ENCODE results near the gene CCDC91.
"Not testable (repeated sequence)": the region's sequence is repeated elsewhere in the genome, so short reads cannot be mapped to it uniquely, and the experiment has no call there.

DNA sequence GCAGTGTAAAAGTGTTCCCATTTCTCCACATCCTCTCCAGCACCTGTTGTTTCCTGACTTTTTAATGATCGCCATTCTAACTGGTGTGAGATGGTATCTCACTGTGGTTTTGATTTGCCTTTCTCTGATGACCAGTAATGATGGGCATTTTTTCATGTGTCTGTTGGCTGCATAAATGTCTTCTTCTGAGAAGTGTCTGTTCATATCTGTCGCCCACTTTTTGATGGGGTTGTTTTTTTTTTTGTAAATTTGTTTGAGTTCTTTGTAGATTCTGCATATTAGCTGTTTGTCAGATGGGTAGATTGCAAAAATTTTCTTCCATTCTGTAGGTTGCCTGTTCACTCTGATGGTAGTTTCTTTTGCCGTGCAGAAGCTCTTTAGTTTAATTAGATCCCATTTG is 140.0 kb downstream of the CCDC91 start:
- TF ChIP-seq, protein P1, sequence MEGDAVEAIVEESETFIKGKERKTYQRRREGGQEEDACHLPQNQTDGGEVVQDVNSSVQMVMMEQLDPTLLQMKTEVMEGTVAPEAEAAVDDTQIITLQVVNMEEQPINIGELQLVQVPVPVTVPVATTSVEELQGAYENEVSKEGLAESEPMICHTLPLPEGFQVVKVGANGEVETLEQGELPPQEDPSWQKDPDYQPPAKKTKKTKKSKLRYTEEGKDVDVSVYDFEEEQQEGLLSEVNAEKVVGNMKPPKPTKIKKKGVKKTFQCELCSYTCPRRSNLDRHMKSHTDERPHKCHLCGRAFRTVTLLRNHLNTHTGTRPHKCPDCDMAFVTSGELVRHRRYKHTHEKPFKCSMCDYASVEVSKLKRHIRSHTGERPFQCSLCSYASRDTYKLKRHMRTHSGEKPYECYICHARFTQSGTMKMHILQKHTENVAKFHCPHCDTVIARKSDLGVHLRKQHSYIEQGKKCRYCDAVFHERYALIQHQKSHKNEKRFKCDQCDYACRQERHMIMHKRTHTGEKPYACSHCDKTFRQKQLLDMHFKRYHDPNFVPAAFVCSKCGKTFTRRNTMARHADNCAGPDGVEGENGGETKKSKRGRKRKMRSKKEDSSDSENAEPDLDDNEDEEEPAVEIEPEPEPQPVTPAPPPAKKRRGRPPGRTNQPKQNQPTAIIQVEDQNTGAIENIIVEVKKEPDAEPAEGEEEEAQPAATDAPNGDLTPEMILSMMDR (IDR thresholded peaks at IDR 0.05), result not testable (repeated sequence)
- TF ChIP-seq POLR2A (IDR thresholded peaks at IDR 0.05), result not testable (repeated sequence)
